GM12872 (cell line): ENCODE results near the gene NPLOC4.

Experiments
- TF ChIP-seq, protein P1 (sequence below): IDR thresholded peaks from 3 replicates; pipeline ENCODE4 v1.5.1; 2011; ENCODE audit warnings: low read depth, mild to moderate bottlenecking, low read length, moderate library complexity; ENCODE audit not compliant: insufficient read depth

NPLOC4 gene

DNA sequence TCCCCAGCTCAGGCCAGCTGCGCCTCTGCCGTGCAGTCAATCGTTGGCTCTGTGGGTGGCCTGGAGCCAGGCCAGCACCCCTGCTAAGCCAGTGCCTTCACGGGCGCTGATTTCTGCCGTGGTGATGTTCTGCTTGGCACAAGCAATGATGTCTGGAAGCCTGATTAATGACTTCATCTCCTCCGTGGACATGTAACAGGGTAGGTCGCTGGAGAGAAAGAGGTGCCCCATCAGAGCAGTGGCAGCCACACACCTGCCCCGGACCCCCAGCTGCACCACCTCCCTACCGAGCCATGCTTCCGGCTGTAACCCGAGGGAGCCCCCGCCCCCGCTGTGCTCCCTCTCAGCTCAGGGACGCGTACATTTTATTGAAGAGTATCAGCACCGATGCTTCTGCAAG is 44.8 kb upstream of the NPLOC4 start:
- TF ChIP-seq, protein P1, sequence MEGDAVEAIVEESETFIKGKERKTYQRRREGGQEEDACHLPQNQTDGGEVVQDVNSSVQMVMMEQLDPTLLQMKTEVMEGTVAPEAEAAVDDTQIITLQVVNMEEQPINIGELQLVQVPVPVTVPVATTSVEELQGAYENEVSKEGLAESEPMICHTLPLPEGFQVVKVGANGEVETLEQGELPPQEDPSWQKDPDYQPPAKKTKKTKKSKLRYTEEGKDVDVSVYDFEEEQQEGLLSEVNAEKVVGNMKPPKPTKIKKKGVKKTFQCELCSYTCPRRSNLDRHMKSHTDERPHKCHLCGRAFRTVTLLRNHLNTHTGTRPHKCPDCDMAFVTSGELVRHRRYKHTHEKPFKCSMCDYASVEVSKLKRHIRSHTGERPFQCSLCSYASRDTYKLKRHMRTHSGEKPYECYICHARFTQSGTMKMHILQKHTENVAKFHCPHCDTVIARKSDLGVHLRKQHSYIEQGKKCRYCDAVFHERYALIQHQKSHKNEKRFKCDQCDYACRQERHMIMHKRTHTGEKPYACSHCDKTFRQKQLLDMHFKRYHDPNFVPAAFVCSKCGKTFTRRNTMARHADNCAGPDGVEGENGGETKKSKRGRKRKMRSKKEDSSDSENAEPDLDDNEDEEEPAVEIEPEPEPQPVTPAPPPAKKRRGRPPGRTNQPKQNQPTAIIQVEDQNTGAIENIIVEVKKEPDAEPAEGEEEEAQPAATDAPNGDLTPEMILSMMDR: no peak

DNA sequence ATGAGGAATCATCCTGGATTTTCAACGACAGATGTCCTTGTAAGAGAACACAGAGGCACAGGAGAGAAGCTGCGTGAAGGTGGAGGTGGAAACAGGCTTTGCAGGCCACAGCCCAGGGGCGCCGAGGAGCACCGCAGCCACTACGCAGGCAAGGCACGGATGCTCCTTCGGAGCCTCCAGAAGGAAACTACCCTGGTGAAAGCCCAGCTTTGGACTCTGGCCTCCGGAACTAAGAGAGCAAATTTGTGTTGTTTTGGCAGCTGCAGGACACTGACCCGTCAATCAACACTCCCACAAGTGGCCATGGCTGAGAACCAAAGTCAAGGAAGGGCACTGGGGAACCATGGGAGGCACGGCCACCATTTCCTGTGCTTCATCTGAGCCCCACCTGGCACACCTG is 43.2 kb upstream of the NPLOC4 start:
- TF ChIP-seq, protein P1: no peak

DNA sequence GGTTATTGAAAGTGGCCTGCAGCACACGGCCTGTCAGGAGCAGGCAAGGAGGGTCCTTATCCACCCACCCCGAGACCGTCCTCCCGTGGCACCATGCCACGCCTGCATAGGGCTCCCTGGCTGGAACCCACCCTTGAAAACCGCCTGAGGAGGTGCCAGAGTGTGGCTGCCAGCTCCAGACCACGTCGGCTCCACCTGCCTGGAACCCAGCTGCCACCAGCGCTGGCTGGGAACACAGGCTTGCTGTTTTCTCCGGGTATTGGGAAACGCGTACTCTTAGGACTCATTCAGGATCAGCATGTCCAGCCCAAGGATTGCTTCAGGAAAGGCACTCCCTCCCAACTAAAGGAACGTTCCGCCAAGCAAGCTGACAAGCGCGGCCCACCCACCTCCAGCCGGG is 40.0 kb upstream of the NPLOC4 start:
- TF ChIP-seq, protein P1: no peak

DNA sequence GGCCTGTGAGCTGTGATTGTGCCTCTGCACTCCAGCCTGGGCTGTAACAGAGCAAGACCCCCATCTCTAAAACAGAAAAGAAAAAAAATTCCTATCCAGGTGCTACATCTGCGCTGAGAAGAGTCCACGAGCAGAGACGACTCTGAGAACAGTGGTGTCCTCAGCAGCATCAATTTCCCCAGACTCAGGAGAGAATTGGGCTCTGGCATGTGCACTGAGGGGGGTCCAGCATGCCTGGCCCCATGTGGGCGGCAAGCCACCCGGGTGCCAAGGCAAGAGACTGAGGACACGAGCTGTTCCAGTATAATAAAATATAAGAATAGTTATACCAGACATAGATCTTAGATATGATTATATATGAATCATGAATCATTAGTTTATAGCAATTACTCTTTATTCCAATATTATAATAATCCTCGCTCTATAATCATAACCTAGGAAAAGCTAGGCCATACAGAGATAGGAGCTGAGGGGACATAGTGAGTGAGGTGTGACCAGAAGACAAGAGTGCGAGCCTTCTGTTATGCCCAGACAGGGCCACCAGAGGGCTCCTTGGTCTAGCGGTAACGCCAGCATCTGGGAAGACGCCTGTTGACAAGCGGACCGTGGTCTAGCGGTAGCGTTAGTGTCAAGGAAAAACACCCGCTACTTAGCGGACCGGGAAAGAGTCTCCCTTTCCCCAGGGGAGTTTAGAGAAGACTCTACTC is 38.8 kb upstream of the NPLOC4 start:
- TF ChIP-seq, protein P1: peak; percentile 56

DNA sequence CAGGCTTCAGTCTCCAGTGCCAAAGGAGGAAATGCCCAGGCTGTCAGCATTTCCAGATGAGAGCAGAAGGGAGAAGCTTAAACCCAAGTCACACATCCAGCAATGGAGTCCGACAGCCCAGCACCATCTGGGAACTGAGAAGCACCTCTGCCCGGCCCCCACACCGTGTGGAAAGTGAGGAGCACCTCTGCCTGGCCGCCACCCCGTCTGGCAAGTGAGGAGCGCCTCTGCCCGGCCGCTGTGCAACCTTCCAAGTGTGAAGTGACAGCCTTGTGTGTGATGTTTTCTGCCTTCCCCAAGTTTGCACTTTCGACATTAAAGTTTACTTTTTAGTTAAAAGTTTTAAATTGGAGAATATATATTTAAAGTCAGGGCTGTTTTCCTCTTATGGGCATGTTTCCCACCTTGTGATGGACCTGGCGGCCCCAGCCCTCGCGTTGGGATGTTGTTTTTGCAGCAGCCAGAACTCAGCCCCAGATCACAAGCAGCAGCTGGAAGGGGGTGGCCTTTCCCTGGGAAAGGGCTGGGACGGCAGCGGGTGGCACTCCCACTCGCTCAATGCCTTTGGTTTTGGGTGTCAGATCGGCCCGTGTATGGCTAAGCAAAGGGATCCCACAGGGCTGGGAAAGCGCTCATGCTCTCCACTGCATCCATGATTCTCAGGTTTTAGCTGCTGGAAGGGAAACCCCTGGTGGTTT is 36.8 kb upstream of the NPLOC4 start:
- TF ChIP-seq, protein P1: no peak

DNA sequence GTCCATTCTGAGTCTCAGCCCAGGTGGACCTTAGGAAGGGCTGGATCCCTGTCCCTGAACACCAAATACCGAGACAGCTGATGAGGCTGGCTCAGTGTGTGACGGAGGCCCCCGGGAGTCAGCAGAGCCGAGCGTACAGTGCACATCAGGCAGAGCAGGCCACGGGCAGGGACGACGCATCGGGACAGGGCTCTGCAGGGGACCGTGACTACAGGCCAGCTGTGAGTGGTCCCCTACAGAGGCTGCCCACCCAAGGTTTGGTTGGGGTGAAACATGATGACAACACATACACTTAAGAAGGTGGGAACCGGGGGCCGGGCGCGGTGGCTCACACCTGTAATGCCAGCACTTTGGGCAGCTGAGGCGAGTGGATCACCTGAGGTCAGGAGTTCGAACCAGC is 36.0 kb upstream of the NPLOC4 start:
- TF ChIP-seq, protein P1: no peak

DNA sequence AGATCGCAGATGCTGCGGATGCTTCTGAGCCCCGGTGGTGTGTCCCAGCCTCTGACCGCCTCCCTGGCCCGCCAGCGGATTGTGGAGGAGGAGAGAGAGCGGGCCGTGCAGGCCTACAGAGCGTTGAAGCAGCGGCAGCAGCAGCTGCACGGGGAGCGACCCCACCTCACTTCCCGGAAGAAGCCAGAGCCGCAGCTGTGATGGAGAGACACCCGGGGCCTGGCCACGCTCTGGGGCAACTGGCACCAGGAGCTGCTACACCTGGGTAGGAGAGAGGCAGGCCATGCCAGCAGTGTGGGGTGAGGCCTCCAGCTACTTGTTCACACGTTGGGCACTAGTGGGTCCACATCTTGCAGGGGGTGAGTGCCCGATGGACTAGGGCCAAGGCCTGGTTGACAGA is 35.6 kb upstream of the NPLOC4 start:
- TF ChIP-seq, protein P1: no peak
